Femur (tissue), 1 donor: Measurements from ENCODE around the gene C1orf35.

Experiments used
- DNase-seq: peaks from one replicate; pipeline ENCODE4 v3.0.0-alpha.2; 2017

The C1orf35 gene

GRCh38 chr1:228102791-228103620, at the start of gene C1orf35:
TSS of gene C1orf35 (minus strand) at chr1:228103325. CDS start at chr1:228103227, 98 bp downstream.
- peak; percentile 97 for DNase-seq

GRCh38 chr1:228152918-228153258, 49.8 kb upstream of the C1orf35 start:
- DNase-seq, result no peak

- no peak for DNase-seq
These were observed 49.2 kb upstream of the C1orf35 start for GRCh38 chr1:228152097-228152917.

GRCh38 chr1:228151180-228151925, 48.2 kb upstream of the C1orf35 start:
- DNase-seq, result peak; percentile 28

- DNase-seq, result peak; percentile 89
These were observed 47.5 kb upstream of the C1orf35 start for GRCh38 chr1:228150461-228151179.

GRCh38 chr1:228150120-228150460, 47.0 kb upstream of the C1orf35 start:
- peak; percentile 41 for DNase-seq

GRCh38 chr1:228149406-228150119, 46.4 kb upstream of the C1orf35 start, which contains the start of gene GJC2:
TSS of gene GJC2 (plus strand) at chr1:228149930. CDS start at chr1:228157759, 7,829 bp downstream.
- peak; percentile 70 for DNase-seq

GRCh38 chr1:228148935-228149405, 45.8 kb upstream of the C1orf35 start:
- DNase-seq, result no peak

GRCh38 chr1:228148196-228148861, 45.2 kb upstream of the C1orf35 start:
- DNase-seq, result peak; percentile 28

- no peak for DNase-seq
These were observed 44.6 kb upstream of the C1orf35 start for GRCh38 chr1:228147768-228148167.

GRCh38 chr1:228147151-228147693, 44.1 kb upstream of the C1orf35 start:
- peak; percentile 21 for DNase-seq

GRCh38 chr1:228146417-228147150, 43.5 kb upstream of the C1orf35 start:
- DNase-seq, result no peak

- peak; percentile 25 for DNase-seq
These were observed 42.6 kb upstream of the C1orf35 start for GRCh38 chr1:228145463-228146416.

- DNase-seq, result no peak
These were observed 41.8 kb upstream of the C1orf35 start for GRCh38 chr1:228144993-228145343.

GRCh38 chr1:228144193-228144992, 41.3 kb upstream of the C1orf35 start:
- DNase-seq, result no peak

GRCh38 chr1:228143480-228144192, 40.5 kb upstream of the C1orf35 start:
- no peak for DNase-seq

GRCh38 chr1:228142701-228143136, 39.6 kb upstream of the C1orf35 start:
- DNase-seq, result peak; percentile 65
